Esophagus muscularis mucosa (tissue), 4 donors: ENCODE data around the gene ASAP3.

Experiments used
- CTCF ChIP-seq, 3 experiments: fragments of 200-600 bp in 2 of 3; fragments of 450-650 bp in 1 of 3; sonication (generic) in 2 of 3; IDR thresholded peaks; one replicate each; pipeline ENCODE4 v1.5.1; 2017 to 2019; ENCODE audit warnings: antibody characterized with exemption in 3 of 3, mild to moderate bottlenecking in 2 of 3, moderate library complexity in 1 of 3
- EP300 ChIP-seq: sonication (generic); formaldehyde crosslinking; IDR thresholded peaks from one replicate; pipeline ENCODE4 v1.6.1; 2017; ENCODE audit warnings: antibody characterized with exemption
- POLR2A ChIP-seq: fragments of 450-650 bp; IDR thresholded peaks from one replicate; pipeline ENCODE4 v1.6.1; 2017; ENCODE audit warnings: antibody characterized with exemption, moderate library complexity, mild to moderate bottlenecking, low read depth

GRCh38 chr1:23528250-23528978, 44.4 kb upstream of the ASAP3 start:
- TF ChIP-seq CTCF (IDR thresholded peaks at IDR 0.05) (no peak), POLR2A (no peak), EP300 (no peak)
